GM19351 (cell line): ENCODE data around the gene ZGPAT.

ENCODE experiments used
- ATAC-seq: cut with Tn5 transposase; IDR thresholded peaks from one replicate; pipeline ENCODE4 v1.9.1; 2021; ENCODE audit warnings: mild to moderate bottlenecking, moderate library complexity; ENCODE audit not compliant: unreplicated experiment

Gene ZGPAT

DNA sequence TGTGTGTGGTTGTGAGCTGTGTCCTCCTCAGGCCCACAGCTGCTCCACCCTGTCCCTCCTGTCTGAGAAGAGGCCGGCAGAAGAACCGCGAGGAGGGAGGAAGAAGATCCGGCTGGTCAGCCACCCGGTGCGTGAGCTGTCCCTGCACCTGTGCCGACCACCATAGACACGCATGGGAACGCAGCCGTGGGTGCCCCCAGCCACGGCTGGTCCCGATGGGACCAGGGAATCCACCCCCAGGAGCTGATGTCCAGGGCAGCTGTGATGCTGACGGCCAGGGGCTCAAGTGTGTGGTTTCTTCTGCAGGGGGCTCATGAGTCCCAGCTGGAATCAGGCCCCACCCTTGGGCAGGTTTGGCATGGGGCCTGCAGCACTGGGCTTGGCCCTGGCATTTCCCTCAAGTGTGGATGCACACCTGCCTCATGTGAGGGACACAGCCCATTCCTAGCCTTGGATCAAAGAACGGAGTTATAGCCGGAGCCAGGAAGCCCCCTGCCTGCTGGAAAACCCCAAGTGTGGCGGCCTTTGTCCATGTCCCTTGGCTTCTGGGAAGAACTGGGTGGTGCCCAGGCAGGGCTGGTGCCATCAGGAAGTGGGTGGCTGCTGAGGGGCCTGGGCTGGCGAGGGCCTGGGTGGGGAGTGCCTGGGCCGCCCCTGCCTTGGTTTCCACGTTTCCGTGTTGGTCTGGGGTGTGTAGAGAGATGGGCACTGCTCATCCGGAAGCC lies 16.0 kb upstream of the ZGPAT start:
- ATAC-seq, result no peak

GRCh38 chr20:63692436-63693082 lies 15.3 kb upstream of the ZGPAT start:
- no peak for ATAC-seq

GRCh38 chr20:63693083-63693732 lies 14.6 kb upstream of the ZGPAT start:
- no peak for ATAC-seq

DNA sequence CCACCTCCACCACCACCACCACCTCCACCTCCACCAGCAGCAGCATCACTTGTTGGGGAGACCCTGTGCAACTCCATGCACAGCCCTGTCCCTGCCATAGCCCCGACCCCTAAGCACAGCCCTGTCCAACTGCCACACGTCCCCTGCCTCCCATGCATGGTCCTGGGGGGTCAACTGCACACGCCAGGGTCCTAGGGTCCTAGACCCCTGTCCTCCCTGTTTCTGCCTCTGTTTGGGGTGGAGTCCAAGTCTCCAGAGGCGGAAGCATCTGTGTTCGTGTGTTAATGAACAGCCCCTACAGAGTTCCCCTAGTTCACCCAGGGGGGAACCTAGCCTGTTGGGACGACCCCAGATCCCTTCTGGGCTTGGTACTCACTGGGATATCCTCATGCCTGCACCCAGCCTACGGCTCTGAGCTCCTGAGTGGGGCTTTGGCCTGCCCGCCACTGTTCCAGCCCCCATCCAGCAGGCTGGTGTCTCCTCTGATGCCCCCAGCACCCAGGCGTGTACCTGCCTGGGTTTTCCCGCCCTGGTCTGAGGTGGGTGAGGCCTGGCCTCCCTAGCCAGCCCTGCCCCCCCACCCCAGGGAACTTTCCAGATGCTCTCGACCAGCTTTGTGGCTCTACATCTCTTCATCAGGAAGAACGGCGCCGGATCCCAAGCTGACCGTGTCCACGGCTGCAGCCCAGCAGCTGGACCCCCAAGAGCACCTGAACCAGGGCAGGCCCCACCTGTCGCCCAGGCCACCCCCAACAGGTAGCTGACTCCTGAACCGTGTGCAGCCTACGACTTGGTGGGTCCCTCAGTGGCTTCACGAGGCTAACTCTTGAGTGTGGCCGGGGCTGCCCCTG lies 13.9 kb upstream of the ZGPAT start:
- ATAC-seq, result no peak

DNA sequence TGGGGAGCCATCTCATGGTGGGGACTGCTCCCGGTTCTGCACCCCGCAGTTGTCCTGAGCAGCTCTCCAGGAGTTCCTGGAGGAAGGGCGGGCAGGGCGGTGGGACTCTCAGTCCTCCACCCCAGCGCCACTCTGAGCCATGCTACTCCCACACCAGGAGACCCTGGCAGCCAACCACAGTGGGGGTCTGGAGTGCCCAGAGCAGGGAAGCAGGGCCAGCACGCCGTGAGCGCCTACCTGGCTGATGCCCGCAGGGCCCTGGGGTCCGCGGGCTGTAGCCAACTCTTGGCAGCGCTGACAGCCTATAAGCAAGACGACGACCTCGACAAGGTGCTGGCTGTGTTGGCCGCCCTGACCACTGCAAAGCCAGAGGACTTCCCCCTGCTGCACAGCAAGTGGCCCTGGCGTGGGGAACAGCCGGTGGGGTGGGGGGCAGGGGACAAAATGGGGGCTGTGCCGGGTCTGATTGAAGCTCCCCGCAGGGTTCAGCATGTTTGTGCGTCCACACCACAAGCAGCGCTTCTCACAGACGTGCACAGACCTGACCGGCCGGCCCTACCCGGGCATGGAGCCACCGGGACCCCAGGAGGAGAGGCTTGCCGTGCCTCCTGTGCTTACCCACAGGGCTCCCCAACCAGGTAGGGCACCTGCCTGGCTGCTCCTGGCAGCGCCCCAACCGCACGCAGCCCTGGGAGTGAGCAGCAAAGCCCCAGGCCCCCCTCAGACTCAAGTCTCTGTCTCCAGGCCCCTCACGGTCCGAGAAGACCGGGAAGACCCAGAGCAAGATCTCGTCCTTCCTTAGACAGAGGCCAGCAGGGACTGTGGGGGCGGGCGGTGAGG lies 13.0 kb upstream of the ZGPAT start:
- no peak for ATAC-seq

- ATAC-seq, result no peak
These were observed 12.2 kb upstream of the ZGPAT start for GRCh38 chr20:63695424-63696305.

DNA sequence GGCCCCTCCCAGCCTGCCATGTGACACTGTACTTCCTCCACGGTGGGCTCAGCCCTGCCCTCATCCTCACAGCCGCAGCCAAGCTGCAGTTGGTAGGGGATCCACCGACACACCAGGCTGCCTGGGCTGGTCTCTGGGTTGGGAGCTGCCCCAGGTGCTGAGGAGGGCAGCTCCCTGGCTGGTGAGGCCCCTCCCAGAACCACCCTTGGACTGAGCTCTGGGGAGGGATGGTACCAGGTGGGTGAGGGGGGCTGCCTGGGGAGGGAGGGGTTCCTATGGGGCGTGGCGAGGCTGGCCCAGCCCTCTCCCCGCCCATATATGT lies 11.6 kb upstream of the ZGPAT start:
- ATAC-seq, result no peak

DNA sequence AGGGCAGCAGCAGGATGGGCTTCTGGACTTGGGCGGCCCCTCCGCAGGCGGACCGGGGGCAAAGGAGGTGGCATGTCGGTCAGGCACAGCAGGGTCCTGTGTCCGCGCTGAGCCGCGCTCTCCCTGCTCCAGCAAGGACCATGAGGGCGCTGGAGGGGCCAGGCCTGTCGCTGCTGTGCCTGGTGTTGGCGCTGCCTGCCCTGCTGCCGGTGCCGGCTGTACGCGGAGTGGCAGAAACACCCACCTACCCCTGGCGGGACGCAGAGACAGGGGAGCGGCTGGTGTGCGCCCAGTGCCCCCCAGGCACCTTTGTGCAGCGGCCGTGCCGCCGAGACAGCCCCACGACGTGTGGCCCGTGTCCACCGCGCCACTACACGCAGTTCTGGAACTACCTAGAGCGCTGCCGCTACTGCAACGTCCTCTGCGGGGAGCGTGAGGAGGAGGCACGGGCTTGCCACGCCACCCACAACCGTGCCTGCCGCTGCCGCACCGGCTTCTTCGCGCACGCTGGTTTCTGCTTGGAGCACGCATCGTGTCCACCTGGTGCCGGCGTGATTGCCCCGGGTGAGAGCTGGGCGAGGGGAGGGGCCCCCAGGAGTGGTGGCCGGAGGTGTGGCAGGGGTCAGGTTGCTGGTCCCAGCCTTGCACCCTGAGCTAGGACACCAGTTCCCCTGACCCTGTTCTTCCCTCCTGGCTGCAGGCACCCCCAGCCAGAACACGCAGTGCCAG lies 11.0 kb upstream of the ZGPAT start, which contains the start of gene TNFRSF6B:
TSS of gene TNFRSF6B (plus strand) at position 25 of the 729 bp plus-strand sequence. CDS start at position 141, 116 bp downstream.
- ATAC-seq, result no peak

- ATAC-seq, result no peak
These were observed 10.4 kb upstream of the ZGPAT start for GRCh38 chr20:63697357-63697867.

DNA sequence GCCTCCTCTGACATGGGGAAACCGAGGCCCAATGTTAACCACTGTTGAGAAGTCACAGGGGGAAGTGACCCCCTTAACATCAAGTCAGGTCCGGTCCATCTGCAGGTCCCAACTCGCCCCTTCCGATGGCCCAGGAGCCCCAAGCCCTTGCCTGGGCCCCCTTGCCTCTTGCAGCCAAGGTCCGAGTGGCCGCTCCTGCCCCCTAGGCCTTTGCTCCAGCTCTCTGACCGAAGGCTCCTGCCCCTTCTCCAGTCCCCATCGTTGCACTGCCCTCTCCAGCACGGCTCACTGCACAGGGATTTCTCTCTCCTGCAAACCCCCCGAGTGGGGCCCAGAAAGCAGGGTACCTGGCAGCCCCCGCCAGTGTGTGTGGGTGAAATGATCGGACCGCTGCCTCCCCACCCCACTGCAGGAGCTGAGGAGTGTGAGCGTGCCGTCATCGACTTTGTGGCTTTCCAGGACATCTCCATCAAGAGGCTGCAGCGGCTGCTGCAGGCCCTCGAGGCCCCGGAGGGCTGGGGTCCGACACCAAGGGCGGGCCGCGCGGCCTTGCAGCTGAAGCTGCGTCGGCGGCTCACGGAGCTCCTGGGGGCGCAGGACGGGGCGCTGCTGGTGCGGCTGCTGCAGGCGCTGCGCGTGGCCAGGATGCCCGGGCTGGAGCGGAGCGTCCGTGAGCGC lies 9.8 kb upstream of the ZGPAT start:
- ATAC-seq, result no peak

GRCh38 chr20:63698739-63699465 lies 8.9 kb upstream of the ZGPAT start:
- ATAC-seq, result no peak

GRCh38 chr20:63699466-63700198 lies 8.2 kb upstream of the ZGPAT start:
- ATAC-seq, result no peak

- no peak for ATAC-seq
These were observed 7.4 kb upstream of the ZGPAT start for GRCh38 chr20:63700199-63701050.

DNA sequence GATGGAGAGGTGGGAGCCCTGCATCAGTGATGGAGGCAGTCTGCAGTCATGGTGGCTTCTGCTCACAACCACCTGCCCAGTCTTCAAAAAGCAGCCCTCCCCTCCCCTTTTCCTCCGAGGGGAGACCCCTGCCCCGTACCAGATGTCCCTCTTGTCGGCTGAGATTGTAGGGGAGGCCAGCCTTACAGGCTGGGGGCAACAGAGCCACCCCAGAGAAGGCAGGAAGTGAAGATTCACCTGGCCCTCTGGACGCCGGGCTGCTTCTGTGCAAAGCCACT lies 6.8 kb upstream of the ZGPAT start:
- ATAC-seq, result no peak

DNA sequence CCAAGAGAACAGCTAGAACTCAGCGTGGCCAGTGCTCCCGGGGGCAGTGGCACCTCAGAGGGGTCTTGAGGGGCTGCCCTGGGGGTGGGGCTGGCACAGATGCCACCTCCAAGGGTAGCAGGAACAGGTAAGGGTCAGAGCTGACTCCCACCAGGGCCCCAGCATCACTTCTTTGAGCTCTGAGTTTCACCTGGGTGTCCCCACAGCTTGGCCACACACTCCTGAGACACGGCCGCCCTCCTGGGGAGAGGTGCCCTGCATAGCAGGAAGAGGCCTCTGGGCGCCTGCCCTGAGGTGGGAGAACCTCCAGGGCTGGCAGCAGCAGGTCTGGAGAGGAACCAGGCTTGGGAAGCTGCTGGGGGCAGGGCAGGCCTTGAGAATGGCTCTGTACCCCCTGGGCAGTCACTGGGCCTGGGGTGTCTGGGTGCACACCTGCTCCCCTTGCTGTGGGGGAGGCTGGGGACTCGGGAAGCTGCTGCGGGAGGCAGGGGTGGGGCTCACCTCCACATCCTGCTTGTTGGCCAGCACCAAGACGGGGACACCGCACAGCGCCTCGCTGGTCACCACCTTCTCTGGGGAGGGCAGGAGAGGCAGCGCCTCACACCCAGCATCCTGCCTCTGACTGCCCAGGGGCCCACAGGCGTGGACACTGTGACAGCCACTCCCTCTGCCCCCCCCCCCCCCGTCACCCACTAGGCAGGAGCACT lies 6.4 kb upstream of the ZGPAT start:
- no peak for ATAC-seq
